Neuronal stem cell (in vitro differentiated cells): ENCODE data around the gene SLC7A5.
"Not testable (repeated sequence)": the region's sequence is repeated elsewhere in the genome, so short reads cannot be mapped to it uniquely, and the experiment has no call there.

Experiments used
- DNase-seq: peaks from one replicate; pipeline ENCODE4 v3.0.0-alpha.2; 2013; ENCODE audit warnings: low spot score
- H2AFZ ChIP-seq: one replicate; pipeline ENCODE4 v1.6.1; 2013; ENCODE audit warnings: mild to moderate bottlenecking, low read length, inconsistent platforms
- H2AK5ac ChIP-seq: 2 replicates; pipeline ENCODE4 v1.6.1; 2013; ENCODE audit warnings: low read depth, mild to moderate bottlenecking, inconsistent platforms, low read length, moderate library complexity, mixed read lengths
- H2BK120ac ChIP-seq: 2 replicates; pipeline ENCODE4 v1.6.1; 2013; ENCODE audit warnings: low read depth, mild to moderate bottlenecking, inconsistent platforms, low read length, moderate library complexity, mixed read lengths
- H2BK12ac ChIP-seq: one replicate; pipeline ENCODE4 v1.6.1; 2013; ENCODE audit warnings: low read length, inconsistent platforms
- H2BK15ac ChIP-seq: 2 replicates; pipeline ENCODE4 v1.6.1; 2013; ENCODE audit warnings: mild to moderate bottlenecking, low read length, inconsistent platforms, mixed read lengths
- H2BK5ac ChIP-seq: one replicate; pipeline ENCODE4 v1.6.1; 2013; ENCODE audit warnings: inconsistent platforms, mild to moderate bottlenecking, low read length, moderate library complexity
- H3K14ac ChIP-seq: one replicate; pipeline ENCODE4 v1.6.1; 2013; ENCODE audit warnings: low read length, inconsistent platforms
- H3K18ac ChIP-seq: 2 replicates; pipeline ENCODE4 v1.6.1; 2013; ENCODE audit warnings: low read length, inconsistent platforms
- H3K23ac ChIP-seq: 2 replicates; pipeline ENCODE4 v1.6.1; 2013; ENCODE audit warnings: low read depth, mild to moderate bottlenecking, mixed read lengths, low read length, inconsistent platforms; ENCODE audit not compliant: poor library complexity
- H3K27ac ChIP-seq: replicated peaks from 3 replicates; pipeline ENCODE4 v1.5.1; 2013; ENCODE audit warnings: low read length, inconsistent platforms
- H3K27me3 ChIP-seq, 3 experiments: 2 replicates each; pipeline ENCODE4 v1.6.1; 2013; ENCODE audit warnings: low read length in 3 of 3, mild to moderate bottlenecking in 2 of 3, inconsistent platforms in 1 of 3, low read depth in 1 of 3, mixed read lengths in 1 of 3, moderate library complexity in 1 of 3; ENCODE audit not compliant: control insufficient read depth in 3 of 3, insufficient read depth in 3 of 3
- H3K36me3 ChIP-seq, 2 donors: replicated peaks in 1 of 2; 2 replicates each; pipeline ENCODE4 v1.6.1; 2013; ENCODE audit warnings: low read length in 2 of 2; ENCODE audit not compliant: control insufficient read depth in 2 of 2, insufficient read depth in 2 of 2
- H3K4ac ChIP-seq: 2 replicates; pipeline ENCODE4 v1.6.1; 2013; ENCODE audit warnings: inconsistent platforms, mild to moderate bottlenecking, low read length, moderate library complexity
- H3K4me1 ChIP-seq, 2 donors: 1 replicate in 1 of 2; 2 replicates in 1 of 2; pipeline ENCODE4 v1.6.1; 2013; ENCODE audit warnings: low read length in 2 of 2, low read depth in 1 of 2; ENCODE audit not compliant: control insufficient read depth in 2 of 2, insufficient read depth in 1 of 2
- H3K4me2 ChIP-seq: one replicate; pipeline ENCODE4 v1.6.1; 2013; ENCODE audit warnings: mild to moderate bottlenecking, low read length, inconsistent platforms; ENCODE audit not compliant: insufficient read depth, poor library complexity, severe bottlenecking
- H3K4me3 ChIP-seq, 2 donors: 2 replicates each; pipeline ENCODE4 v1.5.1; 2013; ENCODE audit warnings: low read length in 2 of 2, mild to moderate bottlenecking in 2 of 2, inconsistent platforms in 1 of 2, moderate library complexity in 1 of 2
- H3K79me1 ChIP-seq: one replicate; pipeline ENCODE4 v1.6.1; 2013; ENCODE audit warnings: low read depth, mild to moderate bottlenecking, inconsistent platforms, low read length, moderate library complexity
- H3K9ac ChIP-seq: one replicate; pipeline ENCODE4 v1.6.1; 2013; ENCODE audit warnings: mild to moderate bottlenecking, low read depth, low read length, inconsistent platforms; ENCODE audit not compliant: poor library complexity
- H3K9me3 ChIP-seq, 2 donors: replicated peaks in 1 of 2; 2 replicates each; pipeline versions ENCODE3 to v1.6.1; 2013; ENCODE audit warnings: low read length in 2 of 2, mild to moderate bottlenecking in 2 of 2, inconsistent platforms in 1 of 2, low read depth in 1 of 2, mixed read lengths in 1 of 2, moderate library complexity in 1 of 2; ENCODE audit not compliant: control insufficient read depth in 2 of 2, insufficient read depth in 1 of 2
- H4K8ac ChIP-seq: one replicate; pipeline ENCODE4 v1.6.1; 2013; ENCODE audit warnings: low read depth, mild to moderate bottlenecking, inconsistent platforms, low read length, moderate library complexity
- H4K91ac ChIP-seq: one replicate; pipeline ENCODE4 v1.6.1; 2013; ENCODE audit warnings: low read length, low read depth, mild to moderate bottlenecking, inconsistent platforms; ENCODE audit not compliant: poor library complexity
- WGBS, 2 donors: extraction: QIAGEN DNeasy Blood & Tissue Kit; methylation state at CpG; one replicate each; pipeline ENCODE4 v1.1.7; 2013; ENCODE audit warnings: missing lambda C conversion rate in 2 of 2, mixed read lengths in 1 of 2; ENCODE audit not compliant: insufficient read length in 2 of 2, insufficient replicate concordance in 1 of 2; ENCODE audit errors: extremely low coverage in 2 of 2; 5-methylcytosine and 5-hydroxymethylcytosine counted together

Gene SLC7A5

GRCh38 chr16:87914021-87914725 is 44.9 kb upstream of the SLC7A5 start:
- WGBS, 2 donors, result no CpG with 5 or more reads among the region's 27 CpGs
- peak overlapping the region; percentile 65 for H3K23ac ChIP-seq
- H2BK15ac ChIP-seq, H3K4me2 ChIP-seq, H4K8ac ChIP-seq, H2BK120ac ChIP-seq, H3K4me3 ChIP-seq, H3K36me3 ChIP-seq, H3K9me3 ChIP-seq, H3K79me1 ChIP-seq, H2AK5ac ChIP-seq, H3K27ac ChIP-seq, H2AFZ ChIP-seq, DNase-seq, H3K14ac ChIP-seq, H2BK12ac ChIP-seq, H2BK5ac ChIP-seq, H3K4ac ChIP-seq, H3K27me3 ChIP-seq, H3K4me1 ChIP-seq: not testable (repeated sequence)
- peak overlapping the region; percentile 72 for H4K91ac ChIP-seq
- peak overlapping the region; percentile 50 for H3K9ac ChIP-seq
- H3K18ac ChIP-seq, result peak overlapping the region; percentile 38

GRCh38 chr16:87912691-87913090 is 43.4 kb upstream of the SLC7A5 start:
- H3K9ac ChIP-seq, H2BK5ac ChIP-seq, H2BK15ac ChIP-seq, H3K9me3 ChIP-seq, H4K8ac ChIP-seq, H2BK120ac ChIP-seq, H3K27me3 ChIP-seq, H3K79me1 ChIP-seq, H4K91ac ChIP-seq, DNase-seq, H2AFZ ChIP-seq, H3K4me2 ChIP-seq, H3K4me1 ChIP-seq, H3K4ac ChIP-seq, H3K23ac ChIP-seq, H3K14ac ChIP-seq, H2AK5ac ChIP-seq, H3K36me3 ChIP-seq, H3K18ac ChIP-seq, H2BK12ac ChIP-seq, H3K27ac ChIP-seq, H3K4me3 ChIP-seq: not testable (repeated sequence)
- no CpG with 5 or more reads among the region's 18 CpGs for WGBS, 2 donors

- not testable (repeated sequence) for H2BK12ac ChIP-seq, H2AK5ac ChIP-seq, H3K4ac ChIP-seq, H2BK120ac ChIP-seq, H3K27me3 ChIP-seq, H3K18ac ChIP-seq, H3K4me3 ChIP-seq, H3K4me1 ChIP-seq, H3K27ac ChIP-seq, H3K14ac ChIP-seq, H3K4me2 ChIP-seq, H3K79me1 ChIP-seq, H3K23ac ChIP-seq, H2BK15ac ChIP-seq, H2AFZ ChIP-seq, H3K9me3 ChIP-seq, H3K9ac ChIP-seq, H2BK5ac ChIP-seq, H3K36me3 ChIP-seq, H4K8ac ChIP-seq, DNase-seq, H4K91ac ChIP-seq
- WGBS, 2 donors, result no CpG with 5 or more reads among the region's 23 CpGs
Observed at GRCh38 chr16:87911106-87911763, 41.9 kb upstream of the SLC7A5 start.

- no CpG with 5 or more reads among the region's 36 CpGs for WGBS, 2 donors
- peak overlapping the region; percentile 56 for H2AK5ac ChIP-seq
- H4K91ac ChIP-seq, result not testable (repeated sequence)
Observed at GRCh38 chr16:87909203-87909935, 40.1 kb upstream of the SLC7A5 start.

More at GRCh38 chr16:87909203-87909935, 40.1 kb upstream of the SLC7A5 start:
- H3K23ac ChIP-seq, H2BK120ac ChIP-seq, H3K4me1 ChIP-seq, H3K4me3 ChIP-seq, H4K8ac ChIP-seq, H3K27me3 ChIP-seq, H3K79me1 ChIP-seq, H3K9ac ChIP-seq, H2BK5ac ChIP-seq, H3K4me2 ChIP-seq, H3K9me3 ChIP-seq, H2BK12ac ChIP-seq, H3K36me3 ChIP-seq, H3K18ac ChIP-seq, H3K14ac ChIP-seq, H3K27ac ChIP-seq, H3K4ac ChIP-seq: not testable (repeated sequence)
- H2BK15ac ChIP-seq, result peak overlapping the region; percentile 37
- DNase-seq, result peak; percentile 52
- H2AFZ ChIP-seq, result peak overlapping the region; percentile 80
